Stomach (tissue), 9 donors: ENCODE results near the gene TELO2. TPM values are rescaled to one million over a fixed set of nuclear protein-coding genes. Genes with fewer than 3 reads are reported as not detected.
"Not testable (repeated sequence)": the region's sequence is repeated elsewhere in the genome, so short reads cannot be mapped to it uniquely, and the experiment has no call there.

ENCODE experiments used
- DNase-seq, 2 donors: peaks; one replicate each; pipeline versions ENCODE4 v3.0.0 to v3.0.0-alpha.2; 2013 to 2019
- H3K27ac ChIP-seq, 5 donors: fragments of 200-600 bp in 4 of 5; sonication (generic) in 4 of 5; one replicate each; pipeline ENCODE4 v1.5.1; 2013 to 2019; ENCODE audit warnings: mild to moderate bottlenecking in 1 of 5, moderate library complexity in 1 of 5
- H3K27me3 ChIP-seq, 3 donors: fragments of 200-600 bp; sonication (generic); one replicate each; pipeline ENCODE4 v1.5.1; 2017 to 2019; ENCODE audit warnings: mixed run types in 1 of 3
- H3K36me3 ChIP-seq, 4 donors: fragments of 200-600 bp; sonication (generic); 1 replicate in 3 of 4; 2 replicates in 1 of 4; pipeline ENCODE4 v1.5.1; 2016 to 2019
- H3K4me1 ChIP-seq, 4 donors: fragments of 200-600 bp; sonication (generic); one replicate each; pipeline ENCODE4 v1.5.1; 2016 to 2019
- H3K4me3 ChIP-seq, 4 donors: fragments of 200-600 bp; sonication (generic) in 3 of 4; one replicate each; pipeline ENCODE4 v1.5.1; 2016 to 2019; ENCODE audit warnings: mild to moderate bottlenecking in 1 of 4
- H3K9me3 ChIP-seq, 4 donors: fragments of 200-600 bp; sonication (generic); one replicate each; pipeline ENCODE4 v1.5.1; 2016 to 2019
- CTCF ChIP-seq, 7 experiments: fragments of 450-650 bp in 4 of 7; fragments of 200-600 bp in 3 of 7; sonication (generic) in 3 of 7; IDR thresholded peaks; one replicate each; pipeline ENCODE4 v1.5.1; 2016 to 2019; ENCODE audit warnings: antibody characterized with exemption in 7 of 7, control low read depth in 2 of 7, mild to moderate bottlenecking in 1 of 7
- EP300 ChIP-seq: sonication (generic); formaldehyde crosslinking; IDR thresholded peaks from one replicate; pipeline ENCODE4 v1.6.1; 2017; ENCODE audit warnings: antibody characterized with exemption
- POLR2A ChIP-seq, 4 donors: fragments of 450-650 bp; IDR thresholded peaks; one replicate each; pipeline ENCODE4 v1.6.1; 2016; ENCODE audit warnings: antibody characterized with exemption in 4 of 4, control low read depth in 2 of 4, mild to moderate bottlenecking in 1 of 4, moderate library complexity in 1 of 4
- POLR2AphosphoS5 ChIP-seq, 3 donors: sonication (generic); formaldehyde crosslinking; IDR thresholded peaks; one replicate each; pipeline ENCODE4 v1.6.1; 2016; ENCODE audit warnings: antibody characterized with exemption in 3 of 3
- WGBS, 5 donors: extraction: QIAGEN DNeasy Blood & Tissue Kit in 3 of 5; methylation state at CpG; one replicate each; pipeline versions ENCODE4 v1.1.5 to v1.1.7; 2013 to 2018; 5-methylcytosine and 5-hydroxymethylcytosine counted together
- intact Hi-C: fragments of 100-400 bp; cut with DNase I; formaldehyde crosslinking; loops from one replicate; pipeline ENCODE4 v1.15.1; 2023; ENCODE audit warnings: low total_unique reads
- polyA plus RNA-seq, 3 donors: library from polyadenylated mRNA; stranded (reverse); fragments of 200-250 nt; gene quantifications; one replicate each; pipeline ENCODE4 v1.2.3, GENCODE V29; 2013
- total RNA-seq, 5 donors: library from RNA; depleted of rRNA; stranded (reverse); fragments of >200 nt; gene quantifications; one replicate each; pipeline versions ENCODE4 v1.1.0 to v1.2.3, GENCODE V29; 2014 to 2016
- donor health status: healthy with polysubstance abuse.
- donor health status: Bipolar disorder and iron deficiency.
- donor health status: healthy.

TELO2 gene
- total and polyA plus RNA-seq, 8 donors, result 12.4 to 107 (median 32.1) TPM

DNA sequence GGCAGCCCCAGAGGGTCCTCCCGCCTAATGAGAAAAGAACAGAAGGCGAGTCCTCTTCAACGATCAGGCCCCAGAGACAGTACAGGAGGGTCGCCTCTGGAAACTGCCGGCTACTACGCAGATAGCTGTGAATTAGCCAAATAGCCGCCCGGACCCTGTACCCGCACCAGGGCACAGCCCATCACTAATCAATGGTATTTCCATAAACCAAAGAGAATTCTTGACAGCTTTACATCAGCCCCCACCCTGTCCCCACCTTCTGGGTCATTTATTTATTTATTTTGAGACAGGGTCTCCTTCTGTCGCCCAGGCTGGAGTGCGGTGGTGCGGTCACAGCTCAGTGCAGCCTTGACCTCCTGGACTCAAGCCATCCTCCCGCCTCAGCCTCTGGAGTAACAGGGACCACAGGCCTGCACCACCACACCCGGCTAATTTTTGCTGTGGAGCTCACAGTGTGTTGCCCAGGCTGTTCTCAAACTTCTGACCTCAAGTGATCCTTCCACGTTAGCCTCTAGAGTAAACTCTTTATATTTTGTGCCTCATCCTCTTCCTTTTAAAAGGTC, 17.5 kb upstream of the TELO2 start:
- DNase-seq, result no peak
- TF ChIP-seq POLR2A (IDR thresholded peaks at IDR 0.05) (no peak), EP300 (no peak), CTCF (IDR thresholded peaks at IDR 0.05) (no peak), POLR2AphosphoS5 (IDR thresholded peaks at IDR 0.05) (no peak)
- H3K27ac ChIP-seq, result peak overlapping the region; percentile 90 to 96 (median 92)

DNA sequence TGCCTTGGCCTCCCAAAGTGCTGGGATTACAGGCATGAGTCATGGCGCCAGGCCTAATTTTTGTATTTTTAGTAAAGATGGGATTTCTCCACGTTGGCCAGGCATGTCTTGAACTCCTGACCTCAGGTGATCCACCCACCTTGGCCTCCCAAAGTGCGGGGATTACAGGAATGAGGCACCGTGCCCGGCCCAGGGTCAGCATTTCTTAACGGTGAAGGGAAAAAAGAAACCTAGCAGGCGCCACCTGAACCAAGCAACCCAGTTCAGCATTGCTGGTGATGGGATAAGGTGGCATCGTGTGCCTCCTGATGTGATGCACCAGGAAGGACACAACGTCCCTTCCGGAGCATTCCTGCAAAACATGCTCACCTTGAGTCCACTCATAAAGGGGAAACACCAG, 16.1 kb upstream of the TELO2 start:
- no peak for DNase-seq
- Histone ChIP-seq H3K4me3 (no peak overlapping the region), H3K36me3 (no peaks in the 10 kb centered on the region), H3K27me3 (no peaks in the 10 kb centered on the region), H3K4me1 (peaks cover 16 to 37% (median 32%) of the 10 kb centered on the region in 4 donors), H3K27ac (no peak overlapping the region), H3K9me3 (no peaks in the 10 kb centered on the region)
- intact Hi-C loops, result no loop called here
- TF ChIP-seq EP300, result no peak
- no peak for TF ChIP-seq POLR2AphosphoS5 (IDR thresholded peaks at IDR 0.05)
- no peak for TF ChIP-seq CTCF (IDR thresholded peaks at IDR 0.05)
- TF ChIP-seq POLR2A (IDR thresholded peaks at IDR 0.05), result no peak
- WGBS, 5 donors, result 85 to 92% (median 87%) methylated on average over 10 of the region's 10 CpGs

More for the DNA sequence above, 17.5 kb upstream of the TELO2 start:
- Histone ChIP-seq H3K36me3 (no peaks in the 10 kb centered on the region), H3K27me3 (no peaks in the 10 kb centered on the region), H3K4me3 (peak overlapping the region; percentile 93 to 98 (median 96)), H3K9me3 (no peaks in the 10 kb centered on the region), H3K4me1 (peaks cover 16 to 47% (median 45%) of the 10 kb centered on the region in 4 donors)
- intact Hi-C loops, result no loop called here
- WGBS, 5 donors, result 62 to 64% (median 64%) methylated on average over 15 of the region's 15 CpGs

DNA sequence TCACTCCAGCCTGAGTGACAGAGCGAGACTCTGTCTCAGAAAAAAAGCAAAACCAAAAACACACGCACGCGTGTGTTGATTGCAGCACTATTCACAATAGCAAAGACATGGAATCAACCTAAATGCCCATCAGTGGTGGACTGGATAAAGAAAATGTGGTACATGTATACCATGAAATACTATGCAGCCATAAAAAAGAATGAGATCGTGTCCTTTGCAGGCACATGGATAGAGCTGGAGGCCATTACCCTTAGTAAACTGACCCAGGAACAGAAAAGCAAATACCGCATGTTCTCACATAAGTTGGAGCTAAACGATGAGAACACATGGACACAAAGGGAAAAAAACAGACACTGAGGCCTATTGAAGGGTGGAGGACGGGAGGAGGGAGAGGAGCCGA, 14.2 kb upstream of the TELO2 start:
- H3K4me1 ChIP-seq, result peaks cover 10 to 18% (median 13%) of the 10 kb centered on the region in 4 donors
- H3K4me3 ChIP-seq, DNase-seq, H3K9me3 ChIP-seq, H3K27me3 ChIP-seq, intact Hi-C loops, H3K27ac ChIP-seq, H3K36me3 ChIP-seq: not testable (repeated sequence)
- WGBS, 5 donors, result 91 to 95% (median 95%) methylated on average over 9 of the region's 9 CpGs

DNA sequence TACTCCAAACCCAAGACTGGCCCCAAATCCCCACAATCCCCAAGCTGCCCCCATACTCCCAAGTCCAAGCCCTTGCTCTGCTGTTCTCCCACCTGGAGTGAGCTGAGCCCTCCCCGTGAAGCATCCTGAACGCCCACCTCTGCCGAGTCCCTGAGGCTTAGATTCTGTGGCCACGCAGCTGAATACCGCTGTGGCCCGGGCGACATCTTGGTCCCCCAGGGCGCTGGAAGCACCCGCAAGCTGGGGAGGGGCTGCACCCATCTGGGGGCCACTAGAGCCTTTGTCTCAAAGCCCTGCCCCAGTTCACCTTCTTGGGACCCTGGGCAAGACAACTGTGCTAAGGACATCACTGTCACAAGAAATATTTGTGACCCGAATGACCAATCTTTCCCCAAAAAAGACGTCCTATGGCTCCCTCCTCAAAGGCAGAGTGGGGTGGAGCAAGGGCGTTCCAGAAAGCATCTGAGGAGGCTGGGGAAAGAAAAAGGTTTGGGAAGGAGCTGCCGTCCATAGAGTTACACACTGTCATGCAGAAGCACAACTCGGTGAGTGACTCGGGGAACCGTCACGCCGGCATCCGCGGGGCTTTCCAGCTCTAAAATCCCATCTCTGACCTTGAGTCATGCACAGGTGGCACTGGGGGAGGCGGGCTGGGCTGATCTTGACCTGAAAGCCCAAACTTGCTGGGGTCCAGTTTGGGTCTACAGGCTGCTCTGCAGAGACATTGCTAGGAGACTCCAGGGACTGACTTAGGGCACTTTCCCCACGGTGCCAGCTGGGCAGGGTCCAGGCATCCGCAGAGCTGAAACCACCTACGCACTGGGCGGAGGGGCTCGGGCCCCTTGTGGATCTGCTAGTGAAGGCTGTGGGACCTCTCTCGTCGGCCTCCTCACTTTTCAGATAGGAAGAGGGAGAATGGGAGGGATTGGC, 11.0 kb upstream of the TELO2 start:
- intact Hi-C loops, result no loop called here
- TF ChIP-seq POLR2AphosphoS5 (IDR thresholded peaks at IDR 0.05) (no peak), CTCF (IDR thresholded peaks at IDR 0.05) (no peak), POLR2A (IDR thresholded peaks at IDR 0.05) (no peak), EP300 (no peak)
- WGBS, 5 donors, result 74 to 85% (median 81%) methylated on average over 24 to 28 of the region's 28 CpGs
- Histone ChIP-seq H3K4me1 (no peaks in the 10 kb centered on the region), H3K27me3 (no peaks in the 10 kb centered on the region), H3K27ac (no peak overlapping the region), H3K9me3 (no peaks in the 10 kb centered on the region), H3K4me3 (no peak overlapping the region), H3K36me3 (no peaks in the 10 kb centered on the region)
- DNase-seq, result no peak
